Aortic smooth muscle cell (primary cell): ENCODE results near the gene DDX20. TPM values are rescaled to one million over a fixed set of nuclear protein-coding genes. Genes with fewer than 3 reads are reported as not detected.

ENCODE experiments used
- total RNA-seq: library from RNA; depleted of rRNA; stranded (reverse); fragments of >200 nt; gene quantifications from 2 replicates; pipeline ENCODE4 v1.2.3, GENCODE V29; 2014

DDX20 gene, protein sequence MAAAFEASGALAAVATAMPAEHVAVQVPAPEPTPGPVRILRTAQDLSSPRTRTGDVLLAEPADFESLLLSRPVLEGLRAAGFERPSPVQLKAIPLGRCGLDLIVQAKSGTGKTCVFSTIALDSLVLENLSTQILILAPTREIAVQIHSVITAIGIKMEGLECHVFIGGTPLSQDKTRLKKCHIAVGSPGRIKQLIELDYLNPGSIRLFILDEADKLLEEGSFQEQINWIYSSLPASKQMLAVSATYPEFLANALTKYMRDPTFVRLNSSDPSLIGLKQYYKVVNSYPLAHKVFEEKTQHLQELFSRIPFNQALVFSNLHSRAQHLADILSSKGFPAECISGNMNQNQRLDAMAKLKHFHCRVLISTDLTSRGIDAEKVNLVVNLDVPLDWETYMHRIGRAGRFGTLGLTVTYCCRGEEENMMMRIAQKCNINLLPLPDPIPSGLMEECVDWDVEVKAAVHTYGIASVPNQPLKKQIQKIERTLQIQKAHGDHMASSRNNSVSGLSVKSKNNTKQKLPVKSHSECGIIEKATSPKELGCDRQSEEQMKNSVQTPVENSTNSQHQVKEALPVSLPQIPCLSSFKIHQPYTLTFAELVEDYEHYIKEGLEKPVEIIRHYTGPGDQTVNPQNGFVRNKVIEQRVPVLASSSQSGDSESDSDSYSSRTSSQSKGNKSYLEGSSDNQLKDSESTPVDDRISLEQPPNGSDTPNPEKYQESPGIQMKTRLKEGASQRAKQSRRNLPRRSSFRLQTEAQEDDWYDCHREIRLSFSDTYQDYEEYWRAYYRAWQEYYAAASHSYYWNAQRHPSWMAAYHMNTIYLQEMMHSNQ
- 8.1 and 13.3 TPM in 2 replicates for total RNA-seq

DNA sequence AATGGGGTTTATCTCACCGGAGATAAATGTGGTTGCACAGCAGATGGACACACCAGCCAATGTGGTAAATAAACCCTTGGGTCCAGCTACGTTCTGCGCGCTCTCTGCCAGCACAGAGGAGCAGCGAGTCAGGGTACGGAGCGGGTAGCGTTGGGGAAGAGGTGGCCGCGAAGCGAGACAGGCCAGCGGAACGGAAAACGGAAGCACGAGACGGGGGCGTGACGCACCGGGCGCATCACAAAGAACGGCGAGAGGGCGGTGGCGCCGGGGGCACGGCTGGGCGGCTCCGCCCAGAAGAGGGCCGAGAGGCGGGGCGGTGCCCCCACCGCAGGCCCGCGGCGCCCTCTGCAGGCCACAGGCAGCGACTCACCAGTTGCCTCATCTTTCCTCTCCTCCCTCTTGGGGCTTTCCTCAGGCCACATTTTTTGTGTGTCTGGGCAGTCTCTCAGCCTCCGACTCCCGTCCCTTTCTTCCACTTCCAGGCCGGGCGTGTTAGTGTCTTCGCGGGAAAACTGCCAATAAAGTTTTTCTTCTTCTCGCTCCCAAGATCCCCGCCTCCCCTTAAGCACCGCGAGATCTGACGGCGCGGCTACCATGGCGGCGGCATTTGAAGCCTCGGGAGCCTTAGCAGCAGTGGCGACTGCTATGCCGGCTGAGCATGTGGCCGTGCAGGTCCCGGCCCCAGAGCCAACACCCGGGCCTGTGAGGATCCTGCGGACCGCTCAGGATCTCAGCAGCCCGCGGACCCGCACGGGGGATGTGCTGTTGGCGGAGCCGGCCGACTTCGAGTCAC, at the start of gene DDX20:
TSS of gene DDX20 (plus strand) at position 571 of the 793 bp plus-strand sequence. CDS start at position 595, 24 bp downstream.

DNA sequence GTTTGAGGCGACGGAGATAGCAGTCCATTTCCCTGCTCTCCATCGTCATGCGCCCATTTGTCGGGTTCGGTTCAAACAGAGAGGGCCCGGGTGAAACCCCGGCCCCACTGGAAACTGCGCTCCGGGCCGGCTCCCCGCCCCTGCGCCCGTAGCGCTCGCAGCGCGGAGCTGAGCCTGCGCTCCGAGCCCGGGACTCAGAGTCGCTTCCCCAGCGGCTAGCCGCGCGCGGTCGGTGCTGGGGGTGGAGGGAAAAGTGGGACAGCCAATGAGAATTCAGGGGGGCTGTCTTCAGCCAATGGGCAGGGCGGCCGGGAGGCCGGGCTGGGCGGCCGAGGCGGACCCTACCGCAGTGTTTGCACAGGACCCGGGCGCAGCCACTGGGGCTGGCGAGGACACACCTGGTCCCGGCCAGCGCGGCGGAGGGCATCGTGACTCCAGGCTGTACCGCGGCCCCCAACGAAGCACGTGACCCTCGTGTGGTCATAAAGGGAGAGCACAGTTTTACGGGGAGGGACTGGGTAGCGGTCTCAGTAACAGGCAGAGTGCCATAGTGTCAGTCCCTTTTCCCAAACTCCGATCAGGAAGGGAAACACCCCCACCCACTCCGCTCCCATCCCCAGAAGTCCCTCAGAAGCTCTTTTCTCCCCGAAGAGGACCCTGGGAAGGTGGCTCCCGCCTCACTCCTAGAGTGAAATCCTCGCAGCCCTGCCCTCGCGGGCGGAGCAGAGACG, 16.3 kb upstream of the DDX20 start, which contains the start of gene INKA2:
TSS of gene INKA2 (minus strand) at position 202 of the 731 bp plus-strand sequence. CDS start at position 49, 153 bp downstream.

Other genes with a start within 250 kb of the DDX20 start
- gene RAP1A, start 136.1 kb upstream of the DDX20 start, total RNA-seq, result 17.7 and 25.9 TPM in 2 replicates
- 1.4 and 7.1 TPM in 2 replicates for gene INKA2, start 16.5 kb upstream of the DDX20 start, total RNA-seq
- under 0.01 and 0.26 TPM in 2 replicates for gene KCND3, start 233.8 kb downstream of the DDX20 start, total RNA-seq